Osteoblast (primary cell): ENCODE results near the gene CDH1. TPM values are rescaled to one million over a fixed set of nuclear protein-coding genes. Genes with fewer than 3 reads are reported as not detected.

Experiments used
- DNase-seq: peaks from one replicate; pipeline ENCODE4 v3.0.0; 2011; ENCODE audit warnings: low spot score, mixed read lengths; ENCODE audit not compliant: insufficient read length; ENCODE audit errors: missing footprints
- H2AFZ ChIP-seq: 2 replicates; pipeline ENCODE4 v1.6.0; 2011; ENCODE audit warnings: mild to moderate bottlenecking, low read length
- H3K27ac ChIP-seq: 2 replicates; pipeline ENCODE4 v1.5.1; 2011; ENCODE audit warnings: mild to moderate bottlenecking, low read depth, low read length, moderate library complexity
- H3K27me3 ChIP-seq: 2 replicates; pipeline ENCODE4 v1.6.0; 2012; ENCODE audit warnings: mild to moderate bottlenecking, control low read depth, inconsistent platforms, low read length, moderate library complexity; ENCODE audit not compliant: insufficient read depth
- H3K36me3 ChIP-seq: 2 replicates; pipeline ENCODE4 v1.5.1; 2011; ENCODE audit warnings: mild to moderate bottlenecking, low read length, control low read depth, moderate library complexity; ENCODE audit not compliant: insufficient read depth
- H3K4me1 ChIP-seq: 2 replicates; pipeline ENCODE4 v1.5.1; 2011; ENCODE audit warnings: mild to moderate bottlenecking, low read length, control low read depth, moderate library complexity; ENCODE audit not compliant: insufficient read depth
- H3K4me2 ChIP-seq: 2 replicates; pipeline ENCODE4 v1.6.0; 2011; ENCODE audit warnings: mild to moderate bottlenecking, low read length; ENCODE audit not compliant: insufficient read depth
- H3K4me3 ChIP-seq: fragments of 200-600 bp; sonication (generic); 3 replicates; pipeline ENCODE4 v1.5.1; 2012; ENCODE audit warnings: mild to moderate bottlenecking, low read length, inconsistent platforms; ENCODE audit not compliant: insufficient read depth
- H3K79me2 ChIP-seq: 2 replicates; pipeline ENCODE4 v1.6.0; 2012; ENCODE audit warnings: mild to moderate bottlenecking, low read length, control low read depth, inconsistent platforms; ENCODE audit not compliant: insufficient read depth
- H3K9me3 ChIP-seq: 2 replicates; pipeline ENCODE4 v1.5.1; 2011; ENCODE audit warnings: low read depth, low read length, control low read depth
- H4K20me1 ChIP-seq: 2 replicates; pipeline ENCODE4 v1.6.0; 2012; ENCODE audit warnings: mild to moderate bottlenecking, low read length, control low read depth; ENCODE audit not compliant: insufficient read depth
- total RNA-seq: library from RNA; depleted of rRNA; stranded (reverse); fragments of >200 nt; gene quantifications from 2 replicates; pipeline ENCODE4 v1.2.3, GENCODE V29; 2012
- TF ChIP-seq, protein P1 (sequence below): IDR thresholded peaks from 2 replicates; pipeline ENCODE4 v1.5.1; 2011; ENCODE audit warnings: mild to moderate bottlenecking, low read depth, low read length, moderate library complexity; ENCODE audit errors: extremely low read depth

CDH1 gene
- total RNA-seq, 1 donor = 1.1 TPM

DNA sequence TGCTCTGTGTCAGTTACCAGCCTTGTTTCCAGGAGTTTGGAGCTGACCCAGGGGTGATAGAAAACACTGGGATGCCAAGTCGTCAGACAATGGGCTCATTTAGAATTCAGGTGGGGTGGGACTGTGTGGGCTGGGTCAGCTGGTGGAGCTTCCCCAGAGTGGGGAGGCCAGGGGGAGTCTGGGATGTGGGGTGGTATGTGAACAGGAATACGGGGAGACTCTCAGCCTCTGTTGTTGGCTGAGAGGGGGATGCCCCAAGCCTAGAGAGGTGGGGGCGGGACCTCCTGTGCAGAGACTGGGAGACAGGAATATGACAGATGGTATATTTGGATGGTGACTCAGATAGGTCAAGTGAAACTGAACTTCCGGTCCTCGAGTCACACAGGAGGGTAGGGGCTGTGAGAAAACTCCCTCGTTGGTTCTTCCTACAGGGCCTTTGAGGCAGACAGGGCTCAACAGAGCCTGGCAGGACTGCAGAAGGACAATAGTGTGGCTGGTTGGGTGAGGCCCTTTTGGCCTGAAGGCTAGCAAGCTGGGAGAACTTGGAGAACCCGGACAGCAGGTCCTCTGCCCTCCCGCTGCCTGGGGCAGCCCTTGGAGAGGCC, 23.7 kb downstream of the CDH1 start:
- H3K36me3 ChIP-seq = no peaks in the 10 kb centered on the region
- H3K79me2 ChIP-seq = no peaks in the 10 kb centered on the region
- DNase-seq = peak; percentile 69
- H4K20me1 ChIP-seq = no peaks in the 10 kb centered on the region
- TF ChIP-seq, protein P1, sequence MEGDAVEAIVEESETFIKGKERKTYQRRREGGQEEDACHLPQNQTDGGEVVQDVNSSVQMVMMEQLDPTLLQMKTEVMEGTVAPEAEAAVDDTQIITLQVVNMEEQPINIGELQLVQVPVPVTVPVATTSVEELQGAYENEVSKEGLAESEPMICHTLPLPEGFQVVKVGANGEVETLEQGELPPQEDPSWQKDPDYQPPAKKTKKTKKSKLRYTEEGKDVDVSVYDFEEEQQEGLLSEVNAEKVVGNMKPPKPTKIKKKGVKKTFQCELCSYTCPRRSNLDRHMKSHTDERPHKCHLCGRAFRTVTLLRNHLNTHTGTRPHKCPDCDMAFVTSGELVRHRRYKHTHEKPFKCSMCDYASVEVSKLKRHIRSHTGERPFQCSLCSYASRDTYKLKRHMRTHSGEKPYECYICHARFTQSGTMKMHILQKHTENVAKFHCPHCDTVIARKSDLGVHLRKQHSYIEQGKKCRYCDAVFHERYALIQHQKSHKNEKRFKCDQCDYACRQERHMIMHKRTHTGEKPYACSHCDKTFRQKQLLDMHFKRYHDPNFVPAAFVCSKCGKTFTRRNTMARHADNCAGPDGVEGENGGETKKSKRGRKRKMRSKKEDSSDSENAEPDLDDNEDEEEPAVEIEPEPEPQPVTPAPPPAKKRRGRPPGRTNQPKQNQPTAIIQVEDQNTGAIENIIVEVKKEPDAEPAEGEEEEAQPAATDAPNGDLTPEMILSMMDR = no peak
- peaks cover 3% of the 10 kb centered on the region for H3K4me1 ChIP-seq
- H3K27me3 ChIP-seq = peaks cover 5% of the 10 kb centered on the region
- no peak overlapping the region for H3K27ac ChIP-seq
- no peak overlapping the region for H3K4me3 ChIP-seq
- no peak overlapping the region for H2AFZ ChIP-seq
- no peak overlapping the region for H3K4me2 ChIP-seq
- no peaks in the 10 kb centered on the region for H3K9me3 ChIP-seq

DNA sequence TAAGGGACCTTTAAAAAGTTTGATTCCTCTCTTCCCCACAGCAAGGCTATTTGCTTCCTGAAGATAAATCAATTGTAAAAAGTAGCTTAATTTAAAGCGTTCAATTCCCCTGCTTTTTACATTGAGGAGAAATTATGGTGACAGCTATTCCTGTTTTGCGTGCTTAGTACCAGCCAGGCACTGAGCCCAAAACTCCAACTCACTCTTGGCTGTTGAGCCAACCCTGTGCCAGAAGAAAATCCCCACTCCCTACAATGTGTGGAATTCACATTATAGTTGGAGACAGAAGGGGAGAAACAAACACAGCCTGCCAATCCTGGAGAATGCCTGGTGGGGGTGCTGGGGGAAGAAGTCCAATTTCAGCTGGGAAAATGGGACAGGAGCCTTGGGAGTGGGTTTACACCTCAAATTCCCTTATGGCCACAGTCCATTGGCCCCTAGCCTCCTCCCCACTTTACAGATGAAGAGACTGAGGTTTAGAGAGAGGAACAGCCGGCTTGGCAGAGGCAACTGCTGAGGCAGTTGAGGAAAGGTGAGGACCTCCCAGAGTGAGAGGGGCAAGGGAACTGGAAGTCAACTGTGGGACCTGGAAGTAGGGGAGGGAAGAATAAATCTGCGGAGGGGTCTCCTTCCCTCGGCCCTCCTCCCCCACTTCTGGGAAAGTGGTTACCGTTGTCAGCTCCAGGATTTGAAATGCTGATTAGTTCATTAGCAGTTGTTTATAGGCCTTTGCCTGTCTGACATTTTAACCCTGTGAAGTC, 26.1 kb downstream of the CDH1 start:
- H3K79me2 ChIP-seq = no peaks in the 10 kb centered on the region
- no peaks in the 10 kb centered on the region for H4K20me1 ChIP-seq
- DNase-seq = no peak
- no peaks in the 10 kb centered on the region for H3K36me3 ChIP-seq
- no peak overlapping the region for H2AFZ ChIP-seq
- TF ChIP-seq, protein P1 = no peak
- H3K4me1 ChIP-seq = peaks cover 3% of the 10 kb centered on the region
- no peak overlapping the region for H3K4me3 ChIP-seq
- H3K27me3 ChIP-seq = no peaks in the 10 kb centered on the region
- no peak overlapping the region for H3K27ac ChIP-seq
- H3K4me2 ChIP-seq = no peak overlapping the region
- no peaks in the 10 kb centered on the region for H3K9me3 ChIP-seq

DNA sequence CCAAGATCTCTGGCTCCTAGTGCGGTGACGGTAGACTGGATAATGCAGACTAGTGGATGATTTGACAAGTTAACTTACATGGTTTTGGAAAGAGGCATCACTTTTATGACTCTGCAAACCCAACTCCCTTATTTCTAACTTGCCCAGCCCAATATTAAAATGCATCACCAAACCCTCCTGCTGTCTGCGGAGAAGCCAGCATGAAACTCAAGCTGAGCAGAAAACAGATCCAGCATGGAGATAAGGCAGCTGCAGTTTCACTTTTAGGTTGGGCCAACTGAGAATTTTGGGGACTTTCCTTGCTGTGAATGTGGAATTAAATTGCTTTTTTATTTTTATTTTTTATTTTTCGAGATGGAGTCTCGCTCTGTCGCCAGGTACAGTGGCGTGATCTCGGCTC, 27.8 kb downstream of the CDH1 start:
- no peaks in the 10 kb centered on the region for H3K27me3 ChIP-seq
- H4K20me1 ChIP-seq = no peaks in the 10 kb centered on the region
- no peaks in the 10 kb centered on the region for H3K36me3 ChIP-seq
- H3K4me3 ChIP-seq = no peak overlapping the region
- DNase-seq = no peak
- H3K27ac ChIP-seq = no peak overlapping the region
- no peaks in the 10 kb centered on the region for H3K79me2 ChIP-seq
- no peak overlapping the region for H3K4me2 ChIP-seq
- no peak overlapping the region for H2AFZ ChIP-seq
- H3K9me3 ChIP-seq = no peaks in the 10 kb centered on the region
- peaks cover 3% of the 10 kb centered on the region for H3K4me1 ChIP-seq
- TF ChIP-seq, protein P1 = no peak

DNA sequence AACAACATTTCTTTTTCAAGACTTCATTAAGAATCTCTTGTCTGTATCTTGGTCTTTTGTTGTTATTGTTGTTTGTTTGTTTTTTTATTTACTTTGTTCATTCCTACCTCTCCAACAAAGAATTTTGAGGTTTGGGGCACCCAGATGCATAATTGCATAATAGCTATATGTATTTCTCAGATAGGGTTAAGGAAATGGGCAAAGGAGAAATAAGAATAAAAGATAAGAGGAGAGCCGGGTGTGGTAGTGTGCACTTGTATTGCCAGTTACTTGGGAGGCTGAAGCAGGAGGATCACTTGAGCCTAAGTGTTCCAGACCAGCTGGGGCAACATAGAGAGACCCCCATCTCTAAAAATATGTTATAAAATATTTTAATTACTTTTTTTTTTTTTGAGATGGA, 30.5 kb downstream of the CDH1 start:
- no peak for DNase-seq
- no peaks in the 10 kb centered on the region for H3K27me3 ChIP-seq
- no peak overlapping the region for H3K4me3 ChIP-seq
- H3K27ac ChIP-seq = no peak overlapping the region
- H3K79me2 ChIP-seq = no peaks in the 10 kb centered on the region
- H3K4me2 ChIP-seq = no peak overlapping the region
- H4K20me1 ChIP-seq = no peaks in the 10 kb centered on the region
- no peaks in the 10 kb centered on the region for H3K36me3 ChIP-seq
- no peak overlapping the region for H2AFZ ChIP-seq
- H3K9me3 ChIP-seq = no peaks in the 10 kb centered on the region
- TF ChIP-seq, protein P1 = no peak
- peaks cover 3% of the 10 kb centered on the region for H3K4me1 ChIP-seq
